Measurements from ENCODE around the gene SRSF8.

Gene SRSF8

DNA sequence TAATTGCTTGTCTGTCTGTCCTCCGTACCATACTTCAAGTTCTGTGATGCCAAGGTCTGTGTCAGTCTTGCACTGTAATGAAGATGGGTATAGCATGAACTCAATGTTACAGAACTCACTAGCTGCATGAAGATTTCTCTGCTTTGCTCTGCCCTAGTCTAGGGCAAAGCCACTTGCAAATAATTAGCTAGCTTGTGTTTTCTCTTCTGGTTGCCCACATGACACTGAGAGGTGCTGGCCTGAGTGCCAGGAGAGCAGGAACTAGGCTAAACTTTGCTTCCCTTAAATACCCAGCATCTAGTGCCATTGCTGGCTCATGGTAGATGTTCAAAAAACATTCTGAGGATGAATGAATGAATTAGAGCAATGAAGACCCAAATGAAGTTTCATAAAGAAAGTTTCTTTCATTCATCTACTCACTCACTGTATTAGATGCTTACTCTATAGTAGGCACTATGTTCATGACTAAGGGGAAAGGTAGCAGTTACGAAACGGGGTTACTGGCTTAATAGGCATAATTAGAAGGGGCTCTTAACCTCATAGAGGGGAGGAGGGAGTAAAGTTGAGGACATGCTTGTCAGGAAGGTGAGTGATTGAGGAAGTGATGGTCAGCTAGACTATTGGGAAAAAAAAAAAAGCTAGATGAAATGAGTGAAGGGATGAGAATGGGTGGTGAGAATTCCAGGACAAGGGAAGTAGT is 18.5 kb downstream of the SRSF8 start:
- H3K9ac ChIP-seq (ENCODE audit: low read length): no peak overlapping the region
- no peaks in the 10 kb centered on the region for H4K20me1 ChIP-seq (ENCODE audit: insufficient read depth, low read length)
- H3K4me2 ChIP-seq (ENCODE audit: low read length): no peak overlapping the region
- H3K4me1 ChIP-seq (ENCODE audit: low read length): peaks cover 6% of the 10 kb centered on the region
- no peaks in the 10 kb centered on the region for H3K79me2 ChIP-seq (ENCODE audit: low read length)
- no peak overlapping the region for H3K27ac ChIP-seq (ENCODE audit: low read length)
- H3K9me3 ChIP-seq (ENCODE audit: insufficient read depth, low read length): no peaks in the 10 kb centered on the region
- H3K4me3 ChIP-seq (ENCODE audit: low read length): no peak overlapping the region
- H2AFZ ChIP-seq (ENCODE audit: low read depth, low read length): no peak overlapping the region
- H3K36me3 ChIP-seq (replicated peaks; ENCODE audit: low read depth, low read length): no peaks in the 10 kb centered on the region
- H3K27me3 ChIP-seq (ENCODE audit: low read depth, low read length): no peaks in the 10 kb centered on the region
- no peak for TF ChIP-seq EZH2phosphoT487 (IDR thresholded peaks at IDR 0.05; ENCODE audit: low read depth)
- TF ChIP-seq, protein P1, sequence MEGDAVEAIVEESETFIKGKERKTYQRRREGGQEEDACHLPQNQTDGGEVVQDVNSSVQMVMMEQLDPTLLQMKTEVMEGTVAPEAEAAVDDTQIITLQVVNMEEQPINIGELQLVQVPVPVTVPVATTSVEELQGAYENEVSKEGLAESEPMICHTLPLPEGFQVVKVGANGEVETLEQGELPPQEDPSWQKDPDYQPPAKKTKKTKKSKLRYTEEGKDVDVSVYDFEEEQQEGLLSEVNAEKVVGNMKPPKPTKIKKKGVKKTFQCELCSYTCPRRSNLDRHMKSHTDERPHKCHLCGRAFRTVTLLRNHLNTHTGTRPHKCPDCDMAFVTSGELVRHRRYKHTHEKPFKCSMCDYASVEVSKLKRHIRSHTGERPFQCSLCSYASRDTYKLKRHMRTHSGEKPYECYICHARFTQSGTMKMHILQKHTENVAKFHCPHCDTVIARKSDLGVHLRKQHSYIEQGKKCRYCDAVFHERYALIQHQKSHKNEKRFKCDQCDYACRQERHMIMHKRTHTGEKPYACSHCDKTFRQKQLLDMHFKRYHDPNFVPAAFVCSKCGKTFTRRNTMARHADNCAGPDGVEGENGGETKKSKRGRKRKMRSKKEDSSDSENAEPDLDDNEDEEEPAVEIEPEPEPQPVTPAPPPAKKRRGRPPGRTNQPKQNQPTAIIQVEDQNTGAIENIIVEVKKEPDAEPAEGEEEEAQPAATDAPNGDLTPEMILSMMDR (IDR thresholded peaks at IDR 0.05; ENCODE audit: low read depth, low read length): no peak

DNA sequence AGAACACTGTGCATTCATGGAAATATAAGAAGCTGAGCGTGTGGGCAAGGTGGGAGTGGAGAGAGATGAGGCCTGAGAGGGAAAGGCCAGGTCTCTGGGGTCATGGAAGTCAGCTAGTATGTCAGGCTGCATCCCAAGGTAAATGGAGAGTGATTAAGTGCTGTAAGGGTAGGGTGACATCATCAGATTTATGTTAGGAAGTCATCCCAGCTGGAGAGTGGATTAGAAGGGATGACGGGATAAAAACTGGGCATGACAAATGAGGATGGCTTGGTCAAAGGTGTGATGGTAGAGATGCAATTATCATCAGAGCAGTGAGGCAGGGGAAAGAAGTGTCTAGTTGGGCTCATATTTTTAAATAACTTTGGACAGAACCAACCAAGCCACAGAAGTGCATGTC is 19.4 kb downstream of the SRSF8 start:
- Histone ChIP-seq H3K9me3 (ENCODE audit: insufficient read depth, low read length) (no peaks in the 10 kb centered on the region), H3K27me3 (ENCODE audit: low read depth, low read length) (peaks cover 6% of the 10 kb centered on the region; the same call in 1 of the 2 replicates), H3K4me1 (ENCODE audit: low read length) (peaks cover 11% of the 10 kb centered on the region), H3K79me2 (ENCODE audit: low read length) (no peaks in the 10 kb centered on the region), H4K20me1 (ENCODE audit: insufficient read depth, low read length) (no peaks in the 10 kb centered on the region), H3K36me3 (replicated peaks; ENCODE audit: low read depth, low read length) (no peaks in the 10 kb centered on the region), H2AFZ (ENCODE audit: low read depth, low read length) (no peak overlapping the region), H3K9ac (ENCODE audit: low read length) (no peak overlapping the region), H3K4me3 (ENCODE audit: low read length) (no peak overlapping the region), H3K27ac (ENCODE audit: low read length) (no peak overlapping the region), H3K4me2 (ENCODE audit: low read length) (no peak overlapping the region)
- TF ChIP-seq EZH2phosphoT487 (IDR thresholded peaks at IDR 0.05; ENCODE audit: low read depth): no peak
- TF ChIP-seq, protein P1 (IDR thresholded peaks at IDR 0.05; ENCODE audit: low read depth, low read length): no peak

DNA sequence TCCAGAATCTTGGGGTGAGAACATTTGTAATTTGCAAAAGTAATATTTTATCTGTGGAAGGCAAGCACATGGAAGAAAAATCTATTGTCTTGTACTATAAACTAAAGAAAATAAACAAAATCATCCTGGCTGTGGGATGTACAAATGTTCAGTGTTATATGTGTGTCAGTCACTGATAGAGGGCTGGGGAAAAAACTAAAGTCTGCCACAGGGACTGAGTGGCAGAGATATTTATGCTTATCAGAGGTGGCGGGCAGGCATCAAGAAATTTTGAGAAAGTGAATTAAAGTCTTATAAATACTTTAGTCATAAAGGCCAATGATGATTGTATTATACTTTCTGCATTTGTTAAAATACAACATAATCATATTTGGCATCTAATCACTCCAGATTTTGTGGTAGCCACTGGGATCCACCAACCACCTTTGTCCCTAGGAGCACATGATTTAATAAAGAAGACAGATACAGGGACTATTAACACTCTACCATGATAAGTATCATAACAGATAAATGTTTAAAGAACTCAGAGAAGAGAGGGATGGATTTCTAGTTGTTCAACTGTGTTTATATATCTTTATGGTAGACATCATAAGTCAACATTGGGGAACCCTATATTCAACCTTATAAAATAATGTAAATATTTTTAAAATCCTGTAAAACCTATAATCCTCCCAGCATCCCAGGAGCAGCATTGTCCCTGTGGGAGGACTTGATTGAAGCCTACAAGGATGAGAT is 20.3 kb downstream of the SRSF8 start:
- no peaks in the 10 kb centered on the region for H3K9me3 ChIP-seq (ENCODE audit: insufficient read depth, low read length)
- H3K4me3 ChIP-seq (ENCODE audit: low read length): no peak overlapping the region
- no peak overlapping the region for H3K9ac ChIP-seq (ENCODE audit: low read length)
- H2AFZ ChIP-seq (ENCODE audit: low read depth, low read length): no peak overlapping the region
- peaks cover 14% of the 10 kb centered on the region for H3K27me3 ChIP-seq (ENCODE audit: low read depth, low read length)
- H3K4me2 ChIP-seq (ENCODE audit: low read length): no peak overlapping the region
- H3K79me2 ChIP-seq (ENCODE audit: low read length): no peaks in the 10 kb centered on the region
- TF ChIP-seq, protein P1 (IDR thresholded peaks at IDR 0.05; ENCODE audit: low read depth, low read length): no peak
- no peaks in the 10 kb centered on the region for H4K20me1 ChIP-seq (ENCODE audit: insufficient read depth, low read length)
- H3K27ac ChIP-seq (ENCODE audit: low read length): no peak overlapping the region
- peaks cover 11% of the 10 kb centered on the region for H3K4me1 ChIP-seq (ENCODE audit: low read length)
- no peaks in the 10 kb centered on the region for H3K36me3 ChIP-seq (replicated peaks; ENCODE audit: low read depth, low read length)

DNA sequence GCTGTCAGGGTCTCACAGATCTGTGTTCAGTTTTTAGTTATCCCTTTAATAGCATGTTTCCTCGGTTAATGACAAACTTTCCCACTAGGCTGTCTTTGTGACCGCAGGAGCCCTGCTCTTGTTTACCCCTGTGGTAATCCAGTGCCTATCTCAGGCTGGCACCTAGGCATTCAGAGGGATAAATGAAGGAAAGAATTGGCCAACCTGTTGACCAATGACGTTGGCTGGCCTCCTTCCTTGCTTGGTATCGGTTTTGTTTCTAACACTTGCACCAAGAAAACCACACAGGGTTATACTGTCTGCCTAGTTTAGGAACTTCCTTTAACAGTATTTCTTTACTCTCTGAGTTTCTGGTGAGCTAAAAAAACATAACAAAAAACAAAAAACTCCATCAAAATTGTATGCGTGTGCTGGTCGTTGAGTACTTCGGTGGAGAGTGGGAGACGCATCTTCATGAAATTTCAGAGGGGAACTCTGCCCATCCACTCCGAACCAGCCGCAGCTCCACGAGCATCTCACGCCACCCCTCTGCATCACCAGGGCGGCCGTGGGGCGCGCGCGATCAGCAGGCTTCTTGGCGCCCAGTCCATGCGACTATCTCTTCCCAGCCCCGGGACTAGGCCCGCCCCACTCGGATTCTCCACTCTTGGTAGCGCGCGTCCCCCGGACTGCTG is 22.4 kb downstream of the SRSF8 start:
- Histone ChIP-seq H3K4me2 (ENCODE audit: low read length) (peak overlapping the region; percentile 68), H3K9me3 (ENCODE audit: insufficient read depth, low read length) (no peaks in the 10 kb centered on the region), H3K9ac (ENCODE audit: low read length) (peak overlapping the region; percentile 64), H4K20me1 (ENCODE audit: insufficient read depth, low read length) (no peaks in the 10 kb centered on the region), H3K27ac (ENCODE audit: low read length) (no peak overlapping the region), H3K4me3 (ENCODE audit: low read length) (peak overlapping the region; percentile 88), H3K27me3 (ENCODE audit: low read depth, low read length) (peaks cover 15% of the 10 kb centered on the region), H3K36me3 (replicated peaks; ENCODE audit: low read depth, low read length) (no peaks in the 10 kb centered on the region), H3K4me1 (ENCODE audit: low read length) (peaks cover 26% of the 10 kb centered on the region), H3K79me2 (ENCODE audit: low read length) (no peaks in the 10 kb centered on the region), H2AFZ (ENCODE audit: low read depth, low read length) (peak overlapping the region; percentile 88)
- no peak for TF ChIP-seq EZH2phosphoT487 (IDR thresholded peaks at IDR 0.05; ENCODE audit: low read depth)
- TF ChIP-seq, protein P1 (IDR thresholded peaks at IDR 0.05; ENCODE audit: low read depth, low read length): no peak

Measured in OCI-LY3 (cell line).